ENCODE measurements around the gene C1orf210. TPM values are rescaled to one million over a fixed set of nuclear protein-coding genes. Genes with fewer than 3 reads are reported as not detected.

C1orf210 gene
- total RNA-seq, 1 experiment from 2014 or later = 29.3 TPM

GRCh38 chr1:43324810-43325209 lies 39.4 kb upstream of the C1orf210 start:
- H3K9me2 ChIP-seq (ENCODE audit: insufficient read depth) = no peaks in the 10 kb centered on the region
- H4K20me1 ChIP-seq (ENCODE audit: insufficient read depth) = no peaks in the 10 kb centered on the region
- ChIA-PET CTCF (no interaction called here), POLR2A (ENCODE audit: unreplicated experiment) (no interaction called here)
- peaks cover 4% of the 10 kb centered on the region; the same call in 1 of the 2 replicates for H3K9me3 ChIP-seq (ENCODE audit: insufficient read depth, low read depth)
- DNase-seq = no peak
- no peak overlapping the region for H2AFZ ChIP-seq
- TF ChIP-seq, protein P1, sequence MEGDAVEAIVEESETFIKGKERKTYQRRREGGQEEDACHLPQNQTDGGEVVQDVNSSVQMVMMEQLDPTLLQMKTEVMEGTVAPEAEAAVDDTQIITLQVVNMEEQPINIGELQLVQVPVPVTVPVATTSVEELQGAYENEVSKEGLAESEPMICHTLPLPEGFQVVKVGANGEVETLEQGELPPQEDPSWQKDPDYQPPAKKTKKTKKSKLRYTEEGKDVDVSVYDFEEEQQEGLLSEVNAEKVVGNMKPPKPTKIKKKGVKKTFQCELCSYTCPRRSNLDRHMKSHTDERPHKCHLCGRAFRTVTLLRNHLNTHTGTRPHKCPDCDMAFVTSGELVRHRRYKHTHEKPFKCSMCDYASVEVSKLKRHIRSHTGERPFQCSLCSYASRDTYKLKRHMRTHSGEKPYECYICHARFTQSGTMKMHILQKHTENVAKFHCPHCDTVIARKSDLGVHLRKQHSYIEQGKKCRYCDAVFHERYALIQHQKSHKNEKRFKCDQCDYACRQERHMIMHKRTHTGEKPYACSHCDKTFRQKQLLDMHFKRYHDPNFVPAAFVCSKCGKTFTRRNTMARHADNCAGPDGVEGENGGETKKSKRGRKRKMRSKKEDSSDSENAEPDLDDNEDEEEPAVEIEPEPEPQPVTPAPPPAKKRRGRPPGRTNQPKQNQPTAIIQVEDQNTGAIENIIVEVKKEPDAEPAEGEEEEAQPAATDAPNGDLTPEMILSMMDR (conservative IDR thresholded peaks at IDR 0.05) = no peak
- TF ChIP-seq EZH2 (IDR thresholded peaks at IDR 0.05; ENCODE audit: low read depth) = no peak
- H3K27me3 ChIP-seq (ENCODE audit: insufficient read depth, low read depth) = no peaks in the 10 kb centered on the region
- no peaks in the 10 kb centered on the region for H3F3A ChIP-seq (ENCODE audit: insufficient read depth, low read depth)
- no peaks in the 10 kb centered on the region for H3K36me3 ChIP-seq (ENCODE audit: low read depth)
- intact Hi-C loops (cut with micrococcal nuclease; ENCODE audit: unreplicated experiment) = loop anchor here (5.0 kb wide), 1 partner anchor 38 kb away; the partner anchor contains the start of gene C1orf210
- H3K27ac ChIP-seq = no peak overlapping the region
- peaks cover 4% of the 10 kb centered on the region for H3K4me1 ChIP-seq (replicated peaks; ENCODE audit: insufficient read depth)
- no peak overlapping the region for H3K4me2 ChIP-seq
- no peaks in the 10 kb centered on the region for H3K79me2 ChIP-seq (ENCODE audit: low read depth)
- no TSS peak for BruUV-seq (replicated peaks)
- H3K4me3 ChIP-seq = no peak overlapping the region

- Histone ChIP-seq H3K79me2 (ENCODE audit: low read depth) (no peaks in the 10 kb centered on the region), H3F3A (ENCODE audit: insufficient read depth, low read depth) (peaks cover 3% of the 10 kb centered on the region; the same call in 1 of the 2 replicates), H4K20me1 (ENCODE audit: insufficient read depth) (no peaks in the 10 kb centered on the region), H3K27ac (no peak overlapping the region), H3K4me1 (replicated peaks; ENCODE audit: insufficient read depth) (no peaks in the 10 kb centered on the region; the same call in 1 of the 2 replicates), H3K4me2 (no peak overlapping the region), H3K9me2 (ENCODE audit: insufficient read depth) (no peaks in the 10 kb centered on the region), H3K9me3 (ENCODE audit: insufficient read depth, low read depth) (no peaks in the 10 kb centered on the region; the same call in 1 of the 2 replicates), H3K36me3 (ENCODE audit: low read depth) (no peaks in the 10 kb centered on the region), H3K27me3 (ENCODE audit: insufficient read depth, low read depth) (no peaks in the 10 kb centered on the region), H3K4me3 (no peak overlapping the region), H2AFZ (no peak overlapping the region)
- no peak for DNase-seq
- CTCF ChIA-PET = no interaction called here
- intact Hi-C loops (cut with micrococcal nuclease; ENCODE audit: unreplicated experiment) = loop anchor here (5.0 kb wide), 1 partner anchor 35 kb away; the partner anchor contains the start of gene C1orf210
- TF ChIP-seq, protein P1 (conservative IDR thresholded peaks at IDR 0.05) = no peak
- TF ChIP-seq EZH2 (IDR thresholded peaks at IDR 0.05; ENCODE audit: low read depth) = no peak
- no TSS peak for BruUV-seq (replicated peaks)
- POLR2A ChIA-PET (ENCODE audit: unreplicated experiment) = no interaction called here
Measured at GRCh38 chr1:43322506-43322905, 37.1 kb upstream of the C1orf210 start.

DNA sequence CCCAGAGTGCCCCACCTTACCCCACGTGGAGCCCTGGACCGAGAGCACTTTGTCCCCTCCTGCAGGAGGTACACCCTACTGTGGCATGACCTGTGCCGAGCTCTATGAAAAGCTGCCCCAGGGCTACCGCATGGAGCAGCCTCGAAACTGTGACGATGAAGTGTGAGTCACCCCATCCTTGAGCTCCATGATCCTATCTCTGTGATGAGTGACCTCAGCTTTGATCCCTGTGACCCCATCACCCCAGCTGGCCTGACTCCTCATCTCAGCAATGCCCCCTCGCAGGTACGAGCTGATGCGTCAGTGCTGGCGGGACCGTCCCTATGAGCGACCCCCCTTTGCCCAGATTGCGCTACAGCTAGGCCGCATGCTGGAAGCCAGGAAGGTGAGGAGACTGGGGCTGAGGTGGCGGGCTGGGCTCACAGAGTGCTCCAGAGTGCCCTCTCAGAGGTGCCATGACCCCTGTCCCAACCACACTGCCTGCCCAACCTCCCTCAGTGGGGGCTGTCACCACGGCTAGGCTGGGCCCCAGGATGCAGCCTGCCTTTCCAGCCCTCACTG lies 36.0 kb upstream of the C1orf210 start:
- H3K36me3 ChIP-seq (ENCODE audit: low read depth) = no peaks in the 10 kb centered on the region
- H3K9me3 ChIP-seq (ENCODE audit: insufficient read depth, low read depth) = no peaks in the 10 kb centered on the region; the same call in 1 of the 2 replicates
- H2AFZ ChIP-seq = no peak overlapping the region
- BruUV-seq (replicated peaks) = no TSS peak
- ChIA-PET CTCF (interaction anchor here (0.7 to 1.3 kb wide), 2 partner anchors 36 to 564 kb away, joined by 3 read pairs; partner anchors contain the start of gene C1orf210), POLR2A (ENCODE audit: unreplicated experiment) (interaction anchor here (0.6 to 0.7 kb wide), 2 partner anchors 26 to 27 kb away, joined by 4 to 17 read pairs; no protein-coding TSS in a partner anchor)
- DNase-seq = peak; percentile 54 to 60
- no peak overlapping the region for H3K27ac ChIP-seq
- no peak overlapping the region for H3K4me2 ChIP-seq
- intact Hi-C loops (cut with micrococcal nuclease; ENCODE audit: unreplicated experiment) = loop anchor here (5.0 kb wide), 1 partner anchor 34 kb away; the partner anchor contains the start of gene C1orf210
- no peaks in the 10 kb centered on the region for H3K9me2 ChIP-seq (ENCODE audit: insufficient read depth)
- H3K4me3 ChIP-seq = no peak overlapping the region
- H3F3A ChIP-seq (ENCODE audit: insufficient read depth, low read depth) = peaks cover 3% of the 10 kb centered on the region; the same call in 1 of the 2 replicates
- no peak for TF ChIP-seq EZH2 (IDR thresholded peaks at IDR 0.05; ENCODE audit: low read depth)
- TF ChIP-seq, protein P1 (conservative IDR thresholded peaks at IDR 0.05) = no peak
- H3K27me3 ChIP-seq (ENCODE audit: insufficient read depth, low read depth) = no peaks in the 10 kb centered on the region
- H3K79me2 ChIP-seq (ENCODE audit: low read depth) = no peaks in the 10 kb centered on the region
- no peaks in the 10 kb centered on the region; the same call in 1 of the 2 replicates for H3K4me1 ChIP-seq (replicated peaks; ENCODE audit: insufficient read depth)
- no peaks in the 10 kb centered on the region for H4K20me1 ChIP-seq (ENCODE audit: insufficient read depth)
